HG03196 (cell line): Measurements from ENCODE around the gene ARMH3.
A peak's percentile ranks its signal among the peaks of the same experiment; 100 is the strongest.

Experiments used
- ATAC-seq: cut with Tn5 transposase; IDR thresholded peaks from one replicate; pipeline ENCODE4 v1.9.1; 2021; ENCODE audit not compliant: unreplicated experiment

ARMH3 gene

DNA sequence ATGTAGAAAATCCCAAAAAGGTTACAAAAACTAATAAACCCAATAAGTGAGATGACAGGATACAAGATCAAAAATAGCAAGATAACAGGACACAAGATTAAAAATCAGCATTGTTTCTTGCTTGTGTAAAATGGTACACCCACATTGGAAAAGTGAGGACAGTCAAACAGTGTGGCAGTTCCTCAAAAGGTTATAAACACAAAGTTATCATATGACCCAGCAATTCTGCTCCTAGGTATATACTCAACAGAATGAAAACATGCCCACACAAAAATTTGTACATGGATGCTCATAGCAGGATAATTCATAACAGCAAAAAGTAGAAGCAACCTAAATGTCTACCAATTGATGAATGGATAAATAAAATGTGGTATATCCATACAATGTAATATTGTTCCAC, 105.8 kb downstream of the ARMH3 start:
- no peak for ATAC-seq

DNA sequence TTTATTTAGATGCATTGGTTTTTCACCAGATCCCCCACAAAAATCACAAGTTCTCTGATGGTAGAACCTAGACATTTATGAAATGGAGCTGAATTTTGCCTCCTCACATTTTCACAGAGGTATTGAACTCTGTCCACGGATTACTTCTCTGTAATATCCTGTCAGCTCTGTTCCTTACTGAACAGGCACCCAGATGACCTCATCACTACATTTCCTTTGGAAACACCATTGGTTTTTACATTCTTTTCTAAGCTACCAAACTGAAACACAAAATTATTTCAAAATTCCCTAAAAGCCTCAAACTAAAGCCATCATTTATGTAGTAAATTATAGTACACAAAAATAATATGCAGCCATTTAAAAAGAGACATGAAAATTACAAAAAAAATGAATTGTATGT, 114.1 kb downstream of the ARMH3 start:
- ATAC-seq, result no peak

GRCh38 chr10:101940916-101941315, 115.1 kb downstream of the ARMH3 start:
- no peak for ATAC-seq

- no peak for ATAC-seq
These were observed 116.2 kb downstream of the ARMH3 start for GRCh38 chr10:101939729-101940128.

DNA sequence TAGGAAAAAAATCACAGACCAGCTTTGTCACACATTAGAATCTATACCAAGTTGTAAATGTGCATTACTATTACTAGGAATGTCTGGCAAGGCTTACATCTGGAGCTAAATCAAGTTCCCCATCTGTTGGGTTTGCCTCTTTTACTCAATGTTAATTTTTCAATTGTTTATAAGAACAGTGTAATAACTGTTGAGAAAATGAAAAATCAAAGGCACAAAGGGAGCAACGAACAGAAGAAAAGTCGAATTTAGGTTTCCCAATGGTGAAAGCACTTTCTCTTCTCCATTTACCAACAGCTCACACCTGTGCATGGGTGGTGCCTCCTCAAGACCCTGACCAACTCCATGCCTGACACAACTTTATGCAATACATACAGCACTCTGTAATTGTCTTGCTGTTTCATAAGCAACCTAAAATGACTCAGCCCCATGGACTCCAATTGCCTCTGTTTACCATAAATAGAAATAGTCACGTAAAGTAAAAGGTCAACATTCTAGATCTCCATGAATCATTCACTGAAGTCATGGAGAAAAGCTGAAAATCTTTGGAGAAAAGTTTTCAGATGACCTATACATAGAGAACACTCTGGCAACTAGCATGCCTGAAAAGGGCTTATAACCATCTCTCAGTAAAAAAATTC, 116.8 kb downstream of the ARMH3 start:
- no peak for ATAC-seq

GRCh38 chr10:101938305-101939007, 117.5 kb downstream of the ARMH3 start:
- ATAC-seq, result no peak

DNA sequence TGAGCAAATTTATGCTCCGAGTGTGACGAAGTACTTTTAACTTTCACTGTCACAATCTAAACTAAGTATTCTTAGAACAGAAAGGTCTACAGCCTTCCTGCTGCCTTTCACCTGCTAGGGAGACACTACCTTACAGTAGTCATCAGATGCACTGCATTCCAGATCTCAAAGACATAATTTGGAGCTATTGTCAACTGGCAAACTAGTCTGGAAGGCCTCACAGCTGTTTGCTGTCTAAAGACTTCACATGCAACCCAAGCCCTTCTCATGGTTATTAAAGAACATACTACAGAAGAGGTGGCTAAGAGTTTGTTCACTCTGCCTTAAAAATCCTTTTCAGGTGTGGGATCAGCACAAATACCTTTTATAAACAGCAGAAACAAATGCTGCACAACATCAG, 120.5 kb downstream of the ARMH3 start:
- ATAC-seq, result no peak

DNA sequence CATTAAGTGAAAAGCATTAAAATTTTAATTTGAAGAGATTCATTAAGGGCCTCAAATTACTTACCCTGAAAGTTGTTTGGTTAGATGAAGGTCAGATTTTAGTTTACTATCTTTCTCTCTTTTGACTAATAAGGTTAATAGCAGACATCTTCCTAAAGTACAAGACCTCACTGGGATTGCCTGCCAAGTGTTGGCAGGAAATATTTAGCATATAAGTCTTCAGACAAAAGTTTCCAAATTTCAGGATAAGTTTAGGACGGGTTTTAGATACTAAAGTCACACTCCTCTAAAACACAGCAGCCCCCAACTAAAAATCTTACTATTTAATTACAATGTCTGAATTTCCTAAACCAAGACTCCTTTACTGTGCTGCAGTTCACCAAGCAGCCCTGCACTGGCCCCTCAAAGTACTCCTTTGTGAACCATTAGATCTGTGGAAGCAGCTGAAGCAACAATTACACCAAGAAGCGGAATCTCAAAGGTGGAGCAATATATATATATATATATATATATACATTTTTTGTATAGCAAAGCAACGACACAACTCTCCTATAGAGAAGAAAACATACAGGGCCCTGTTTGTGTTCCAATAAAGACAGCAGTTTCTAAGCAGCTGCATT, 121.2 kb downstream of the ARMH3 start:
- ATAC-seq, result no peak

GRCh38 chr10:101933976-101934375, 122.0 kb downstream of the ARMH3 start:
- ATAC-seq, result no peak

DNA sequence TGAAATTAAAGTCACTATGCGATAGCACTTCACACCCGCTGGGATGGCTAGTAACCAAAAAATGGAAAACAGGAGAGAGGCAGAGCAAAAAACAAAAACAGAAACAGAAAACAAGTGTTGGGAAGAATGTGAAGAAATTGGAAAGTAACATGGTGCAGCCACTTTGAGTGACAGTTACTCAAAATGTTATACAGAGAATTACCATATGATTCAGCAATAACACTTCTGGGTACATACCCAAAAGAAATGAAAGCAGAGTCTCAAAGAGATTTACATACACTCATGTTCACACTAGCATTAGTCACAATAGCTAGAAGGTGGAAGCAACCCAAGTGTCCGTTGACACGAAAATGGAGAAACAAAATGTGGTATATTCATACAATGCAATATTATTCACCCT, 123.8 kb downstream of the ARMH3 start:
- no peak for ATAC-seq

DNA sequence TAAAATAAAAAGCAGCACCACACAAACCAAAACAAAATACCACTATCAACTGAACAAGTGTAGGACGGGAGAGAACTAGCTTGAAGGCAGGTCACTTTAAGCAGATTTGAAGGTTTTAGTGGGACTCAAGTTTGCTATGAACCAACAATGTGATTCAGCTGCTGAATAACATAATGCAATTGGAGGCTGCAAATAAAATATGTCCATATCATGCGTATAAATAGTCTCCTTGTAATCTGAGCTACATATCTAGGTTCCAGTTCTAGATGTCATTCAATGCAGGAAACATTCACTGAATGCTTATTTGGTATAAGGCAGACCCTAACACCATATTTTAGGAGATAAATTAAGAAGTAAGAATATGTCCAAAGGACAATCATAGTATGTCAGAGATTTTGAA, 130.9 kb downstream of the ARMH3 start:
- ATAC-seq, result no peak

GRCh38 chr10:101923256-101923655, 132.7 kb downstream of the ARMH3 start:
- no peak for ATAC-seq

GRCh38 chr10:101922846-101923245, 133.1 kb downstream of the ARMH3 start:
- no peak for ATAC-seq

DNA sequence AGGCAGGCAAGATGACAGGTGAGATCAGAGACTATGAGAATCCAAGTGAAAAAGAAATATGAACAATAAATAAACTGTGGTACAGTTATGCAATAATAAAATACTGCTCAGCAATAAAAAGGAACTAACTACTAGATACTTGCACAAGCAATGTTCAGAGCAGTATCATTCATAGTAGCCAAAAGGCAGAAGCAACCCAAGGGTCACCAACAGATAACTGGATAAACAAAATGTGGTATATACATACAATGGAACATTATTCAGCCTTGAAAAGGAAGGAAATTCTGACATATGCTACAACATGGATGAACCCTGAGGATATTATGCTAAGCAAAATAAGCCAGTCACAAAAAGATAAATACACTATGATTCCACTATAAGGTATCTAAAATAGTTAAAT, 135.4 kb downstream of the ARMH3 start:
- ATAC-seq, result no peak

DNA sequence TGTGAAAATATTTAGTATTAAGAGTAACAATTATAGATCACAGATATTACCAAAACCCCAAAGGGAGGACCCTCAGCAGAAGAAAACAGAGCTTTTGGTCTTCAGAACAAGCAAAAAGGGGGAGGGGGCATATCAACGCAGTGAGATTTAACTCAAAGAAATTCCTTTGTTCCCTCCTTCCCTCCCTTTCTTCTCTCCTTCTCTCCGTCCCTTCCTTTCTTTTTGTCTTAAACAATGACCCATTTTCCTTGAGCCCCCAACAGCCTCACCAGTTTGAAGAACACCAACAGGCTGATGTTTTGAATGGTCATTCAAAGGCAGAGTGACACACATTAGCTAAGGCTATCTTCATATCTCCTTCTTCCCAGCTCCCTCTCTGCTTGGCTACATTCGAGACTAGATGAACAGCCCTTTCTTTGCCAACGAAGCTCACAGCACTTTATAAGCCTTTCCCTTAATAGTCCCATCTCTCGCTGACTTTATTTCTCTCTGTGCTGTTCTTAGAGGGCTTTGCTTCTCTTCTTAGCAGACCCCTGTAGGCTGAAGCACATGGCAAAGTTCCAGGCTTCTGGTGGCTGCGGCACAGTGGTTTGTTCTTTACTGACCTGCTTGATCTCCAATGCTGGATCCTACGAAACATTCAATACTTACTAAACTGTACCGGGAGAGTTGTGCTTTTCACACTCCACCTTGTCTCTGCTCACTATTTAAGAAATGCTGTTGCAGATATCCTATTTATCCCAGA, 136.8 kb downstream of the ARMH3 start:
- ATAC-seq, result no peak

DNA sequence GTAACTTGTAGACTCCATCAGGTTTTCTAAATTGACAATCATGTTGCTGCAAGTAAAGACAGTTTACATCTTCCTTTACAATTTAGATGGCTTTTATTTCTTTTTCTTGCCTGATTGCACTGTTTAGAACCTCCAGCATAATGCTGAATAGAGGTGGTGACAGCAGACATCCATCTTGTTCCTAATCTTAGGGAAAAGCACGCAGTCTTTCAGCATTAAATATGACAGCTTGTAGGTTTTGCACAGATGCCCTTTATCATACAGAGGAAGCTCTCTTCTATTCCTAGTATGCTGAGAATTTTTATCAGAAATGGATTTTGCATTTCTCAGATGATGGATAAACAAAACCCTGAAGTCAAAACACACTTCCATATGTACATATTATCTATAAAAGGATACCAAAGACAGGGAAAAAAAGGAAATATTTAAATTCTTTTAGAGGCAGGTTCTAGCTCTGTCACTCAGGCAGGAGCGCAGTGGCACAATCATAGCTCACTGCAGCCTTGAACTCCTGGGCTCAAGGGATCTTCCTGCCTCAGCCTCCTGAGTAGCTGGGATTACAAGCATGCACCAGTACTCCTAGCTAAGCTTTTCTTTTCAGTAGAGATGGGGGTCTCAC, 143.3 kb downstream of the ARMH3 start:
- ATAC-seq, result no peak

DNA sequence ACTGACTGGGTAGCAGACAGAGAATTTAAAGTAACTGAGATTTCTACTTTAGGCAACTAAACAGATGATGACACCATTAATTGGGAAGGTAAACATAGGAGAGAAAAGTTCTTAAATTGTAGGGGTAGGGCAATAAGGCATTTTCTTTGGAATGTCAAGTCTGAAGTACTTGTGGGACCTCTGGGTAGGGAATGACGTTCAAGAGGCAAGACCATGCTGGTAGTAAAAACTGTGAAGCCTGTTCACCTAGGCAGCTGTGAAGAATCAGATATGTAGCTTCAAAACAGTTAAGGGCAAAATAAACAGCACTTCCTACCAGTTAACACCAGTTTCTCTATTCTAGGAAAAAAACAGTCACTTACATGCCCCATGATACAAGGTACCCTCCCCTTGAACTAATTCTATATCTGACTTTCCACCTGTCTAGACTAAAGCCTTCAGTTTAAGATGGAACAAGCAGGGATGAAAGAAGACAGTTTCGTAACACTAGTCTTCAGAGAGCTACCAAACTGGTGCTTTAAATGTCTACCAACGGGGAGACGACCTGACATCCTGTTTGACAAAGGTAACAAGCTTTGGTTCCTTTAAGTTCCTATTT, 149.3 kb downstream of the ARMH3 start:
- ATAC-seq, result no peak

DNA sequence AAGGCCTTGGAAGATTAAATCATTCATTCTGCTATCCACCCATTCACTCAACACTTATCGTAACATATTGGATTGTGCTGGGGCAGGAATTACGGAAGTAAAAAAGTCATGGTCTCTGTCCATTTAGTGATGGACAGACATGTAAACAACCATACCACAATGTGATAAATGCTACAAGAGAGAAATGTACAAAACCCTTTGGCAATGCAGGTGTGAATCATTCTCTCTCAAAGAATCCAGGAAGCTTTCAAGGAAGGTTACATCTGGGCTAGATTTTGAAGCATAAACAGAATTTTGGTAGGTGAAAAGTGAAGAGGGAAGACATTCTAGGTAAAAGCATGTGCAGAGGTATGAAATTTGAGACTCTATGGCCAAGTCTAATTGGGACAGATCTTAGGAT, 150.7 kb downstream of the ARMH3 start:
- ATAC-seq, result no peak

DNA sequence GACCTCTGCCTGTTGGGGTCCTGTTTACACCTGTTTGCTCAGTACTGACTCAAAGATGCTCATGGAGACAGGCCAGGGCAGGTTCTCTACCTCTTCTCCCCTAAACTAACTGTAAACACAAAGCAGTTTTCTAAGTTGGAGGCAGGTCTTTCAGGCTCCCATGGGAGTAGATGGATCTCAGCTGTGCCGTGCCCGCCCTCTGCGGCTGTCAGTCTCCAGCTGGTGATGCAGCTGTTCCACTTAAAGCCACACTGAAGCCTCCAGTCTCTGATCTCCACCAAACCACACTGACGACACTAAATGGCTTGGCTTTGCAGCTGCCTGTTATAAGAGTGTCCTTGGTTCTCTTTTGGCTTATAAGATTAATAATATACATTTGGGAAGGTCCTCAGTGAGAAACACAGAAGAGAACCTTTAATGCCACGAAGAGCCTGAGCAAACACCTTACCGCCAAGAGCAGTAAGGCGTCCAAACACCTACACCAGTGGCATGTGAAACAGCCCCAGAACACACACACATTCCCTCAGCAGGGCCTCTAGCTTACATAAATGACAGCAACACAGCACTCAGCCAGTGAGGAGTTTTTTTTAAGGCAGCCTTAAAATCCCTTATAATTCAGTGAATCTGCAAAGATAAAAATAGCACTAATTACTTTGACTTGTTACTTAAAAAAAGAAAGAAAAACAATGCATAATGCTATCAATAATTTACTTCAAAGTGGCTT, 152.0 kb downstream of the ARMH3 start:
- peak; percentile 73 for ATAC-seq

DNA sequence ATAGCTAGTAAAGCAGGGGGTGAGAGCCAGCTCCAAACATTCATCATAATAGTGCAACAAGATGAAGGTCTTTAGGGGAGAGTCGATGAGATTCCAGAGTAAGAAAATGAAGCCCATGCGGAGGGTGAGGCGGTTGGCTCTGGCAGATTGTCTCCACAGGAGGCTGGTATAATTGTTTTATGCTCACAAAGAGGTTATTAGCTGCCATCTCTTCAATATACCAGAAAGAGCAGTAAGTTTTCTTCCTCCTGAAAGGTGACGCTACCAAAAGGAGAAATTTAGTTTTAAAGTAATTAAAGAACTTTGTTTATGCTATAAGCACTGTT, 153.2 kb downstream of the ARMH3 start:
- no peak for ATAC-seq
